GM12878 (cell line): ENCODE results near the gene PHF23.

ENCODE experiments used
- CREB1 ChIP-seq: IDR thresholded peaks from 2 replicates; pipeline ENCODE4 v1.6.1; 2012; ENCODE audit warnings: low read depth, mild to moderate bottlenecking, inconsistent platforms
- CTCF ChIP-seq, 3 experiments: IDR thresholded peaks in 2 of 3; conservative IDR thresholded peaks in 1 of 3; 2 replicates each; pipeline ENCODE4 v1.5.1; 2011; ENCODE audit warnings: low read depth in 3 of 3, low read length in 3 of 3, mild to moderate bottlenecking in 3 of 3, control low read depth in 2 of 3, moderate library complexity in 2 of 3, inconsistent platforms in 1 of 3, mixed read lengths in 1 of 3; ENCODE audit not compliant: control insufficient read depth in 2 of 3, insufficient read depth in 1 of 3; ENCODE audit errors: extremely low read depth in 1 of 3
- POLR2A ChIP-seq: IDR thresholded peaks from 2 replicates; pipeline ENCODE4 v1.6.1; 2011; ENCODE audit warnings: low read depth, mild to moderate bottlenecking, low read length
- ZNF274 ChIP-seq: IDR thresholded peaks from one replicate; pipeline ENCODE4 v1.8.0; 2011; ENCODE audit not compliant: insufficient read length, insufficient read depth

DNA sequence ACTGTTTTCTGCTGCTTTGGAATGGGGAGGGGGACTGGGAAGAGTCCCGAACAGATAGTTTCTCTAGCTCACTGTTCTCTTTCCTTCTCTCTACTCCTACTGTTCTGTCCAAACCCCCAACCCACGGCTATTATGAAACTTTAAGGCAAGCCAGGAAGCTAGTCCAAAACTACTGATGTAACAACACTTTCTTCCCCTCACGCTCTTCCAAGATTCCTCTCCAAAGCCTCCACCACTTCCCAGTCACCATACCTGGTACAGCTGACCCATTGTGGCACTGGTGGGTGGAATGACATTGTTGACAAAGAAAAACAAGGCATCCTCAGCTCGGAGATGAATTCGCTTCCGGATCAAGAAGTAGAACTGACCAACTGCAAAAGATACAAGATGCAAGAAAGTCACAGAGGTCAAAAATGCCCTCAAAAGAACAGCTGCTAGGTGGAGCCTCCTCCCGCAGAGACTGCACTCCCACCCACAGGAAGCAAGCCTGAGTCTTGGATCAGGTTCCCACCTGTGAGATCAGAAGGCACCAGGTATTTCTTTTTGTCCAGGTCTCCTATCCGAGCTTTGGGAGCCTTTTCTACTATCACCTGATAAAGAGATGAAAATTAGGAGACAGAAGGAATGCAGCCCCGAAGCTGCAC is 2.0 kb upstream of the PHF23 start:
- TF ChIP-seq CTCF (IDR thresholded peaks at IDR 0.05 in 2 of 3, conservative IDR thresholded peaks at IDR 0.05 in 1 of 3; ENCODE audit: control insufficient read depth in 2 of 3, extremely low read depth in 1 of 3, insufficient read depth in 1 of 3, low read depth in 3 of 3, low read length in 3 of 3) (no peak), POLR2A (no peak), CREB1 (no peak), ZNF274 (no peak)
